KOPT-K1 (cell line): ENCODE results near the gene ARHGAP22.

Source experiments
- H3K27ac ChIP-seq: fragments of 200-600 bp; sonication (generic); 2 replicates; pipeline ENCODE4 v1.5.1; 2016; ENCODE audit warnings: antibody characterized with exemption, mild to moderate bottlenecking, low read depth, low read length; ENCODE audit not compliant: poor library complexity, severe bottlenecking
- H3K36me3 ChIP-seq: fragments of 200-600 bp; sonication (generic); 2 replicates; pipeline ENCODE4 v1.5.1; 2017; ENCODE audit warnings: antibody characterized with exemption, mild to moderate bottlenecking, low read length, moderate library complexity; ENCODE audit not compliant: insufficient read depth
- H3K9me3 ChIP-seq: fragments of 200-600 bp; sonication (generic); 2 replicates; pipeline ENCODE4 v1.5.1; 2017; ENCODE audit warnings: antibody characterized with exemption, low read length, mild to moderate bottlenecking; ENCODE audit not compliant: insufficient read depth, poor library complexity, severe bottlenecking

The ARHGAP22 gene

DNA sequence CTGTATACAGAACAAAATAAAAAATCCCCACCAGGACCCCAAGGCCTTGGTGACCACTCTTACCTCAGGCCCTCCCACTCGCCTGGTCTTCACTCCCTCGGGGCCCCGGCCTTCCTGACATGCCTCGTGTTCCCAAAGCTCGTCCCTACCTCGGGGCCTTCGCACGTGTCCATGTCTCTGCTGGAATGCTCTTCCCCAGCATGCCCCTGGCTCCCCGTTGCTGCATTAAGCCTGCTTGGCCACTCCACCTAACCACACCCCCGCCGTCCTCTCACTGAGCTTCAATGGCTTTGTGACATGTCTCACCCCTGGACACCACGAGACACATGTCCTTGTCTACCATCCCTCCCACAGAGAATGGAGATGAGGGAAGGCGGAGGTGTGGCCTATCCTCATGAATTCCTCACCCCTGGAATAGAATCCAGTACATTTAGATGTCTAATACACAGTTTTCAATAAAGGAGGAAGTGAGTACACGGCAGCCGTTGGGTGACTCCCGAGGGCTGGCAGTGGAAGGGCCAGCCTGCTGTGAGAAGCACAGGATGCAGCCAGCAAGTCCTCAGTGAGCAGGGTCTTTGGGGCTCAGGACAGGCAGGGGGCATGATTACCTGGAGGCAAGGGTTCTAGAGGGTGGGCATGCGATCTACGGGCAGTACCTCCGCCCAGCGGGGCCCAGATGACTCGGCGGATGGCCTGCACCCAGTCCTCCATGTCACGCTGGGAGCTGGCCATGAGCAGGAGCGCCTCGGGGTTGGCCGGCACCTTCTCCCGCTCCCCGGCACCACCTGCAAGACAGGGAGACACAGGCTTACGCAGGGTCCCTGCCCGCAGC is 125.7 kb downstream of the ARHGAP22 start:
- Histone ChIP-seq H3K27ac (no peak overlapping the region), H3K36me3 (no peaks in the 10 kb centered on the region), H3K9me3 (no peaks in the 10 kb centered on the region)

- Histone ChIP-seq H3K9me3 (no peaks in the 10 kb centered on the region), H3K36me3 (no peaks in the 10 kb centered on the region), H3K27ac (no peak overlapping the region)
Observed at GRCh38 chr10:48478469-48478868, 126.4 kb downstream of the ARHGAP22 start.

GRCh38 chr10:48477616-48478015 is 127.3 kb downstream of the ARHGAP22 start:
- Histone ChIP-seq H3K27ac (no peak overlapping the region), H3K9me3 (no peaks in the 10 kb centered on the region)

DNA sequence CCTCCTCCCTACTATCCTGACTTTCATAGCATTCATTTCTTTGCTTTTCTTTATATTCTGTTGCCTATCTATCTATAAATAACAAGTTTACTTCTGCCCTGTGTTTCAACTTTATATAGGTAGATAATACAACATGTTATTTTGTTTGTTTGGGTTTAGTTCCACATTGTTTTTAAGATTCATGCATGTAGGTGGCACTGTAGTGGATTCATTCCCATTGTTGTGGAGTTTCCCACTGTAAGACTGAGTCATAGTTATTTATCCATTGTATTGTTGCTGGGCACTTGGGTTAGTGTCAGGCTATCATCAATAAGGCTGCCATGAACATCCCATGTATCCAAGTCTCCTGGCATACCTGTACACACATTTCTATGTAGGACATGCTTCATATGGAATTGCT is 127.7 kb downstream of the ARHGAP22 start:
- Histone ChIP-seq H3K27ac (no peak overlapping the region), H3K36me3 (no peaks in the 10 kb centered on the region), H3K9me3 (no peaks in the 10 kb centered on the region)

More at GRCh38 chr10:48477616-48478015, 127.3 kb downstream of the ARHGAP22 start:
- no peaks in the 10 kb centered on the region for H3K36me3 ChIP-seq

GRCh38 chr10:48476279-48476982 is 128.4 kb downstream of the ARHGAP22 start:
- no peaks in the 10 kb centered on the region for H3K9me3 ChIP-seq
- H3K27ac ChIP-seq: no peak overlapping the region
- H3K36me3 ChIP-seq: no peaks in the 10 kb centered on the region

GRCh38 chr10:48475943-48476278 is 129.0 kb downstream of the ARHGAP22 start:
- Histone ChIP-seq H3K27ac (no peak overlapping the region), H3K36me3 (no peaks in the 10 kb centered on the region), H3K9me3 (no peaks in the 10 kb centered on the region)

- H3K36me3 ChIP-seq: no peaks in the 10 kb centered on the region
- H3K9me3 ChIP-seq: no peaks in the 10 kb centered on the region
- no peak overlapping the region for H3K27ac ChIP-seq
Observed at GRCh38 chr10:48474765-48475365, 130.0 kb downstream of the ARHGAP22 start.

GRCh38 chr10:48473704-48474103 is 131.2 kb downstream of the ARHGAP22 start:
- Histone ChIP-seq H3K9me3 (no peaks in the 10 kb centered on the region), H3K36me3 (no peaks in the 10 kb centered on the region), H3K27ac (no peak overlapping the region)

GRCh38 chr10:48472501-48473069 is 132.3 kb downstream of the ARHGAP22 start:
- no peaks in the 10 kb centered on the region for H3K36me3 ChIP-seq
- no peaks in the 10 kb centered on the region for H3K9me3 ChIP-seq
- no peak overlapping the region for H3K27ac ChIP-seq

DNA sequence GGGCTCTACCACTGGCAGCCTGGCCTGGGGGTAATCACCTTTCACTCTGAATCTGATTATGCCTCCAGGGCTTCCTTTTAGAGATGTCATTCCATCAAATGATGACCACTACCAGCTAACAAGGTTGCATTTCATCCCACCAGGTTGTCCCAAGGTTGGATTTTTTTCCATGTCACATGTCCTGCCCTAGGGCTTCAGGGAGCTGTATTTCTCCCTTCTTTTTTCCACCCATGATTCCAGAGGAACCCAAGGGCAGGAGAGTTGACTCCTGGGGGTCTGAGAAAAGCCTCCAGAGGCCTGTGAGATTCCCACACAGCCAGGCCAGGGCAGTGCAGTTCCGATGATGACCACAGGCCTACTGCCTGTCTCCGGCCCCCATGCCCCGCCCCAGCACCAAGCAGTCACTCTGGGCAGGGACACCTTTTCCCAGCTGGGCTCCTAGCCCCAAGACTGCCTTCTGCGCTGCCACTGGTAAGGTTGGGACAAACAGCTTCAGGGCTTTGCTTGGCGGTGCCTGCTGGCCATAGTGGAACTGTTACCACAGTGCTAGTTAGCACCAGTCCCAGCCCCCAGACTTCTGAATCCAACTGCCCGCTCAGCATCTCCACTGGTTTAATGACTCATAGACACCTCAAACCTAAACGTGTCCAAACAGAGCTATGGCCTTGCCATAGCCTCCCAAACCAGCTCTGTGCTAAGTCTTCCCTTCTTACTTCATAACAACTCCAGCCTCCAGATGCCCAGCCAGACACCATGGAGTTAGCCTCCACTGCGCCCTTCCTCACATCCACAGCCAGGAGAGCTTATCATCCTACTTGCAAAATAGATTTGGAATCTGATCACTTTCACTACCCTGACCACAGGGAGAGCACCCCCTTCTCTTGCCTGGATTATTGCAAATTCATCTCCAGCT is 133.7 kb downstream of the ARHGAP22 start:
- Histone ChIP-seq H3K36me3 (no peaks in the 10 kb centered on the region), H3K27ac (peak overlapping the region; percentile 99), H3K9me3 (no peaks in the 10 kb centered on the region)

- H3K27ac ChIP-seq: peak overlapping the region; percentile 99
- no peaks in the 10 kb centered on the region for H3K36me3 ChIP-seq
Observed at GRCh38 chr10:48470115-48470892, 134.6 kb downstream of the ARHGAP22 start.

GRCh38 chr10:48469516-48470020 is 135.3 kb downstream of the ARHGAP22 start:
- no peaks in the 10 kb centered on the region for H3K36me3 ChIP-seq
- H3K27ac ChIP-seq: peak overlapping the region; percentile 99
- H3K9me3 ChIP-seq: no peaks in the 10 kb centered on the region

More at GRCh38 chr10:48470115-48470892, 134.6 kb downstream of the ARHGAP22 start:
- no peaks in the 10 kb centered on the region for H3K9me3 ChIP-seq

- Histone ChIP-seq H3K9me3 (no peaks in the 10 kb centered on the region), H3K36me3 (no peaks in the 10 kb centered on the region), H3K27ac (peak overlapping the region; percentile 99)
Observed at GRCh38 chr10:48468866-48469511, 135.9 kb downstream of the ARHGAP22 start.
